NCI-H748 (cell line): ENCODE measurements around the gene BRMS1L.
"Not testable (repeated sequence)": the region's sequence is repeated elsewhere in the genome, so short reads cannot be mapped to it uniquely, and the experiment has no call there.

Experiments
- DNase-seq: peaks from one replicate; lab custom pipeline; 2025; ENCODE audit not compliant: unreplicated experiment; lab: John Stamatoyannopoulos, UW

The BRMS1L gene, protein sequence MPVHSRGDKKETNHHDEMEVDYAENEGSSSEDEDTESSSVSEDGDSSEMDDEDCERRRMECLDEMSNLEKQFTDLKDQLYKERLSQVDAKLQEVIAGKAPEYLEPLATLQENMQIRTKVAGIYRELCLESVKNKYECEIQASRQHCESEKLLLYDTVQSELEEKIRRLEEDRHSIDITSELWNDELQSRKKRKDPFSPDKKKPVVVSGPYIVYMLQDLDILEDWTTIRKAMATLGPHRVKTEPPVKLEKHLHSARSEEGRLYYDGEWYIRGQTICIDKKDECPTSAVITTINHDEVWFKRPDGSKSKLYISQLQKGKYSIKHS

DNA sequence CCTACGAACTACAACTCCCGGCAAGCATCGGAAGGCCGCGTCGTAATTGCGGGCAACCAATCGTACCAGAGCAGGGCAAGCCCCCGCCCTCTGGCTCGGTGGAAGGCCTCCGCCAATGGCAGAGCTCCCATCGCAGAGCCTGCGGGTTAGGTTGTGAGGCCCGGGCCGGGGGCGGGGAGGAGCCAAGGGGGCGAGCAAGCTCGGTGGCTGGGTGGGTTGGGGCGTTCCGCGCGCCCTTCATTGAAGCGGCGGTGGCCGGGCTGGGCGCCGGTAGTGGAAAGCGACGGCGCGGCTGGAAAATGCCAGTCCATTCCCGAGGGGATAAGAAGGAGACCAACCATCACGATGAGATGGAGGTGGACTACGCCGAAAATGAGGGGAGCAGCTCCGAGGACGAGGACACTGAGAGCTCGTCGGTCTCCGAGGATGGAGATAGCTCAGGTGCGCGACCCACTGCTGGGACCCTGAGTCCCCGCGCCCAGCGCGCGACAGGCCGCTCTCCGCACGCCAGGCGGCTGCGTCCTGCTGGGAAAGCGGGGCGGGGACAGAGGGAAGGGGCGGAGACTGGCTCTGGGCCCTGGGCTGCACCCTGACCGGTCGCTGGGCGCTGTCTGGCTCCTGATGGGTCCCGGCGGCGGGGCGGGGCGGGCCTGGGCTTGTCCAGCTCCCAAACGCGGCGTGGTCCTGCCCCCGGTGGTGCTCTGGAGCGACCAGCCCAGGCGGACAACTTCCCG lies at the start of gene BRMS1L:
Gene BRMS1L (plus strand): TSS at position 121 of the 734 bp plus-strand sequence. CDS start 179 bp downstream, at position 300.
- peak; percentile 100 for DNase-seq

DNA sequence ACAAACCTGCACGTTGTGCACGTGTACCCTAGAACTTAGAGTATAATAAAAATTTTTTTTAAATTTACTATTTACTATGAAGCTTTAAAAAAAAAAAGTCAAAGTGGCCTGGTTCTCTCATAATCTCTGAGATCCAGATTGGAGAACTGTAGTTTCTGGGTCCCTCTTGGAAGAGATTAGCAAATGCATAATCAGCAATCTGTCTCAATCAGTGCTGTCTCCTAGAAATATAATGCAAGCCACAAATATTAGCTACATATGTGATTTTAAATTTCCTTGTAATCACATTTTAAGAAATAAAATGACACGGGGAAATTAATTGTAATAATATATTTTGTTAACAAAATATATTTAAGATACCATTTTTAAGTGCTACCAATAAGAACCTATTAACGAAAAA lies 49.3 kb upstream of the BRMS1L start:
- DNase-seq = no peak

DNA sequence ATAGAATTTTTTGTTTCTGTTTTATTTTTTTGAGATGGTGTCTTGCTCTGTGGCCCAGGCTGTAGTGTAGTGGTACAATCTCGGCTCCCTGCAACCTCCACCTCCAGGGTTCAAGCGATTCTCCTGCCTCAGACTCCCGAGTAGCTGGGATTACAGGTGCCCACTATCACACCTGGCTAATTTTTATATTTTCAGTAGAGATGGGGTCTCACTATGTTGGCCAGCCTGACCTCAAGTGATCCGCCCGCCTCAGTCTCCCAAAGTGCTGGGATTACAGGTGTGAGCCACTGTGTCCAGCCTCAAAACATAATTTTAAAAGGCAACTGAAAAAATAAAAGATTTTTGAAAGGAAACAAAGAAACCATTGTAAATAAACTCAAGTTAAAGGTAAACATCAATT lies 48.6 kb upstream of the BRMS1L start:
- not testable (repeated sequence) for DNase-seq

DNA sequence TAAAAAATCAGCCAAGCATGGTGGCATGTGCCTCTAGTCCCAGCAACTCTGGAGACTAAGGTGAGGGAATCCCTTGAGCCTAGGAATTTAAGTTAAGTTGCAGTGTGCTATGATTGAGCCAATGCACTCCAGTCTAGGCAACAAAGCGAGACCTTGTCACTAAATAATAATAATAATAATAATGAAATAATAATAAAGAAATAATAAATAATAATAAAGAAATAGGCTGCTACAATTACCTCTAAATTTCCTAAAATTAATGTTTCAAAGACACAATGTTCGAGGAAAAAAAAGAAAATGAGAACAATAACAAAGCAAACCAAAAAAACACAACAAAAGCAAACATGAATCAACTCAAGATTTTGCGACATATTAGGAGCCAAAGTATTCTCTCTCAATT lies 46.8 kb upstream of the BRMS1L start:
- DNase-seq = no peak

DNA sequence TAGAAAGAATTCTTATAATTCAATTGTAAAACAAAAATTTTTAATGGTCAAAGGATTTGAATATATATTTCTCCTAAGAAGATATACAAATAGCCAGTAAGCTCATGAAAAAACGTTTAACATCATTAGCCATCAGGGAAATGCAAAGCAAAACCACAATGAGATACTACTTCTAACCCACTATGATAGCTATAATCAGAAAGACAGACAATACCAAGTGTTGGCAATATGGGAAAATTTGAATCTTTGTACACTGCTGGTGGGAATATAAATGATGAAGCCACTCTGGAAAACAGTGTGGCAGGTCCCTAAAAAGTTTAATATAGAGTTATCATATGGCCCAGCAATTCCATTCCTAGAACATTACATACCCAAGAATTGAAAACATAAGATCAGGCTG lies 42.4 kb upstream of the BRMS1L start:
- DNase-seq = no peak

DNA sequence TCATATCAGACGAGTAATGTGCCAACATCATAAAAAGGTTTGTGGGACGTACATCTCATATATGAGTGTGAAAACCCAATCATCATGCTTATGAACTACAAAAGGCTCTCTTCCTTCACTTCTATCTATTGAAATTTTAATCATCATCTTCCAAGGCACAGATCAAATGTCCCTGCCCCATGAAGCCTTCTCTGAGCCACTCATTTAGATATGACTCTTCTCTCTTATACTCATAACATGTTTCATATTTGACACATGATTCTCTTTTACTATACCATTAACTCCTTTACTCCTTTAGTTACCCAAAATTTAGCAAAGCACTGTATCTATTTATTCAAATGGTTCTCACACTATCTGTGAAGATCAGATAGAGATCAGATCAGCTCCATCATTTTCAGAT lies 39.3 kb upstream of the BRMS1L start:
- no peak for DNase-seq

DNA sequence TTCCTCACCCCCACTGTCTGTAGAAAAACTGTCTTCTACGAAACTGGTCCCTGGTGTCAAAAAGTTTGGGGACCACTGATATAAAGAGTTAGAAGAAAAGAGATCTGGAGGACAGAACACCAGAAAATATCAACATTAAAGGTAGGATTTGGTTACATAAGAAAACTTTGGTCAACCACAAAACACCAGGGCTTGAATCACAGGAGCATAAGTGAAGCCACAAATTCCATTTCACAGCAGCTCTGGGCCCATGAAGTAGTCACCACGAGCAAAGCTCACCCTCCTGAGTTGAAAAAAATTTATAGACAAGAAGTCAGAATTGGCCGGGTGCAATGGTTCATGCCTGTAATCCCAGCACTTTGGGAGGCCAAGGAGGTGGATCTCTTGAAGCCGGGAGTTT lies 36.5 kb upstream of the BRMS1L start:
- DNase-seq = no peak

DNA sequence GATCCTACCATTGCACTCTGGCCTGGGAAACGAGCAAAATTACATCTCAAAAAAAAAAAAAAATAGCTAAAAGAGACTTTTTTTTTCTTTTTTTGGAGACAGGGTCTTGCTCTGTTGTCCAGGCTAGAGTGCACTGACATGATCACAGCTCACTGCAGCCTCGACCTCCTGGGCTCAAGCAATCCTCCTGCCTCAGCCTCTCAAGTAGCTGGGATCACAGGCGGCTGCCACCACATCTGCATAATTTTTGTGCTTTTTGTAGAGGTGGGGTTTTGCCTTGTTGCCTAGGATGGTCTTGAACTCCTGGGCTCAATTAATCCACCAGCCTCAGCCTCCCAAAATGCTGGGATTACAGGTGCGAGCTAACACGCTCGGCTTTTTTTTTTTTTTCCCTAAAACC lies 28.3 kb upstream of the BRMS1L start:
- DNase-seq = no peak

DNA sequence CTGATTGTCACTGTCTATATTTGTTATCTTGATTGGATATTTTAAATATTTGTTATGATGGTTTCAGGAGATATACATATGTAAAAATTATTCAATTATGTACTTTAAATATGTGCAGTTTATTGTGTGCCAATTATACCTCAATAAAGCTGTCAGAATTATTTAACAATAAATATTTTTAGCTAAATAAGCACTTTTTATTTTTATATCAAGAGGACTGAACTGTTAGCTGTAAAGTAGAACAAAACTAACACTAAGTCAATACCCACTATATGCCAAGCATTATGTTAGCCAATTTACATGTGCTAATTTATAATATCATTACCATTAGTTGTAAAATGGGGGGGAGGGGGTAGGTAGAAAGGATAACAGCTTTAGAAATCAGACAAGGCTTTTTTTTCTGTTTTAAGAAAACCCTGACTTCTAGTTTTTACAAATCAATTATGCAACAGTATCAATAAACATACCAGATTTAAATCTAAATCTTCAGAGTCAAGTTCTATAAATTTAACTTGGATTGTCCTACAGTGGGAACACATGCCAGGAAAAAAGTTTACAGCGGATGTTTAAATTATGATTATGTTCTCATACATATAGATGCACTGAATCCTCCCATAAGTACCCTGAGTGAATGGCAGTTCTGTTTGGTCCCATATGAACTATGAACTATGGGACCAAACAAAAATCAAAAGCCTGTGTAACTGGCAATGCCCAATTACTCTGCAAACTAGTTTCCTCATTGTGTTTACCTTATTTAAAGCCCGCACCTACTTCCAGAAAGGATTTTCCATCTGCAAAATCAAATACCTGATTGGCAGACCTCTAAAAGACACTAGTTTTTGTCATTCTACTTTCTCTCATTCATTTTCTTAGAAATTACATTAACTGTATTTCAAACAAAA lies 19.9 kb upstream of the BRMS1L start:
- no peak for DNase-seq

DNA sequence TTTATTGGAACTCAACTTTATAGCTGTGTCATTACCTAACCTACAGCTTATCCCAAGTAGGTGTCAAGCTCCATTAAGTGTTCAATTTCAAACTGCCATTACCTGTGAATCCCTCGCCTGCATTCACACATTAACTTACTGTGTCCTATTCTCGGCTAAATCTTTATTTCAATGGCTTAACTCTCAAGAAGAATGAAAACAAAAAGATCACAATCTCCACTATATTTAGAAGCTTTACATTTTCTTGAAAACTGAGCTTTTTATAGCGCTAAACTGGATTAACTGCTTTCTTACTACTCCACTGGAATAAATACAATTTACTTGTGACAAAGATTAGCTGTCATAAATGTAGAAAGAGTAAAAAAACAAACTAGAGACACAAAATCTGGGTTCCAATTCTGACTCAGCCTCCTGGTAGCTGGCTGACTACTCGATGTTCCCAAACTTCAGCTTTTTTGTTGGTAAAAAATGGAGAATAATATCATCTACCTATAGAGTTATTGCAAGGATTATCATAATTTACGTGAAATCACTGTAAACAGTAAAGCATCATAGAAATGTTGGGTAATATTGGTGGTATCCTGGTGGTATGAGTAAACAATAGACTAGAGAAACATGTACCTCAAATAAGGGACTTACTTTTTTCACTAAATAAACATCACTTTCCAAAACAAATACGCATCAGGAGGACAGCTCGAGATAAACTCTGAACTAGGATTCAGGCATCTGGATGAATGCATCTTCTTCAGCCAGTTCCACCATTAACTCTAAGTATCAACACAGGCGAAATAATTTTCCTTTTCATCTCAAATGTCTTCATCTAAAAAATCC lies 18.8 kb upstream of the BRMS1L start:
- peak; percentile 7 for DNase-seq

DNA sequence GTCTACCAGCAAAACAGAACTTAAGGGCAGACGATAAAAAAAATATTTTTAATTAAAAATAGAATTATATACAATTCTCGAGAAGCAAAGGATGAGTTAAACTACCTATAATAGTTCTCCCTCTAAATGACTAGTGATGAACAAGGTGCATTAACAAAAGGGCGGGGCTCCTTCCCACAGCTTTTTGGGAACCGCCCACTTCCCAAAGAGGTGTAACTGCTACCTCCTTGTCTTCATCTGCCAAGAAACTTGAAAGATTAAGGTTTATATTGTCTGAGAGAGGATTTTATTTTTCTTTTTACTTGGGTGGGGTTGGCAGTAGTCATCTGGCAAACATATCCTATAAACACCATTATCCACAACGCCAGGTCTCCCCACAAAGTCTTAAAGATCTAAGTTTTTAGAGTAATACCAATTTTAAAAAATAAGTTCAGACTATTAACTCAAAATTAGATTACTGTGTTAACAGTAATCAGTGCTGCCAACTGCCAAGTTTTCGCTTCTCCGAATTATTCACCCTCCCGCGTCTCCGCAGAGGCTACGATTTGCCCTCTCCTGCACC lies 18.0 kb upstream of the BRMS1L start:
- peak; percentile 49 for DNase-seq

DNA sequence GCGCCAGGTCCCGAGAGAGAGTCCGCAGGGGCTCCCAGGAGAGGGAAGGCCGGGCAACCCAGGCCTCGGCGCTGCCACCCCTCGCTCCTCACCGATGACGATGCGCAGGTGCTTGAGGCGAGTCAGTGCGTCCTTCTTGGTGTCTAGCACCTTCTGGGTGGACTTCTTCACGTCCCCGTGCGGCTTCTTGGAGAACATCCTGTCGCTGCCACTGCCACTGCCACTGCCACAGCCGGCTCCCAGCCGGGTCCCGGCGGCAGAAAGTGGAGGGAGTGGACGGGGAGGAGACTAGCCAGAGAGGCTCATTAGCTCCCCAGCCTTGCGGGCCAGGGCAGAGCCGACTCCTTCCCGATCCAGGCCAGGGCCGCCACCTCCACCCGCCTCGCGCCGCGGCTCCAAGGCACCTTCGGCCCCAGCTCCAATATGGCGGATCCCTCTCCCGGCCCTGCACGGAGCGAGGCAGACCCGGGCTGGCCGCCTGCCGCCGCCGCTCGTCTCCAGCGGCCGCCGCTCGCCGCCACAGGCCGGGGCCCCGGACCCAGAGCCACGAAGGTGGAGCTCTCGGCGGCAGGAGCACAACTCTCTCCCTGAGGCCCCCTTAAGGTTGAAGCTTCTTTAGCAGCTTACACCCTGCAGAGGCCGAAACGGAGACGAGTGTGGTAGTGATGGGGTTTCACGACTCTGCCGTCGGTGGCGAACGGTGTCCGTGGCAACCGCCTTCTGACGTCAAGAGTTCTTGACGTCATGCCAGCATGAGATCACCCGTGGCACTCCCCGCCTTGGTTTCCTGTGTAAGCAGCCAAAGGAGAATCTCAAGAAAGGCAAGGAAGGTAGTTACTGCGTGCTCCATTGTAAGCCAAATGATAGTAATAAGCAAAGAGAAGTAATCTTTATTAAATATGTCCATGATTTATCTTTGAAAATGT lies 17.2 kb upstream of the BRMS1L start, which contains the start of gene RALGAPA1:
Gene RALGAPA1 (minus strand): TSS at position 658 of the 926 bp plus-strand sequence. CDS start 460 bp downstream, at position 198.
- peak; percentile 98 for DNase-seq

DNA sequence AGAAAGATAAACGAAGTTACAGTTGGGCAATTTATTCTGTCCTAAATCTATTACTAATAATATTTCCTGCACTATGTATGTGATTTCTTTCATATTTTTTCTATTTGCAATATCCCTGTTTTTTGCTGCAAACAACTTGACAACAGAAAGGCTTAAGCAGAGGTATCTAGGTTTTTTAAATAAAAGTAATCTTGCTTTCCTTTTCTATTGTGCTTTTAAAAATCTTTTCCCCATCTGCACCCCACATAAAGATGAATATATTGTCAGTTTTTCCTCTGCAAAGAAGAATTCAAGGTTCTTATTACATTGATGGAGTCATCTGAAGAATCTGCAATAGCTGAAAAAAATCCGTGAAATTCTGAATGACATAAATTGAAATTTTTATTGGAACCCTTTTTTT lies 16.5 kb upstream of the BRMS1L start:
- DNase-seq = no peak

DNA sequence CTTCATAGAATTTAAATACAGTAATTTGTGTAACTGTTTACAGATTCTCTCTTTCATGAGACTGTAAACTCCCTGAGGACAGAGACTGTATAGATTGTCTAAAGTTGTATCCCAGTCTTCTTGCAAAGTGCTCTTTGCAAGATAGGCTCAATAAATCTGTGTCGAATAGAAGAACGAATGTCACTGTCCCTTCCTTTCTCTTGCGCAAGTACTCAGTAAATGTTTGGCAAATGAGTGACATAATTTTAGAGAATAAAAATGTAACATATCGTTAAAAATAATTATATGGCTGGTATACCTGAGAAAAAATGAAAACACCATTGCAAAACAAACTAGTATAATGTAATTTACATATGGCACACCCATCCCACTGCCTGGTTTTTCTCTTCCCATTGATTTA lies 15.2 kb upstream of the BRMS1L start:
- DNase-seq = no peak

DNA sequence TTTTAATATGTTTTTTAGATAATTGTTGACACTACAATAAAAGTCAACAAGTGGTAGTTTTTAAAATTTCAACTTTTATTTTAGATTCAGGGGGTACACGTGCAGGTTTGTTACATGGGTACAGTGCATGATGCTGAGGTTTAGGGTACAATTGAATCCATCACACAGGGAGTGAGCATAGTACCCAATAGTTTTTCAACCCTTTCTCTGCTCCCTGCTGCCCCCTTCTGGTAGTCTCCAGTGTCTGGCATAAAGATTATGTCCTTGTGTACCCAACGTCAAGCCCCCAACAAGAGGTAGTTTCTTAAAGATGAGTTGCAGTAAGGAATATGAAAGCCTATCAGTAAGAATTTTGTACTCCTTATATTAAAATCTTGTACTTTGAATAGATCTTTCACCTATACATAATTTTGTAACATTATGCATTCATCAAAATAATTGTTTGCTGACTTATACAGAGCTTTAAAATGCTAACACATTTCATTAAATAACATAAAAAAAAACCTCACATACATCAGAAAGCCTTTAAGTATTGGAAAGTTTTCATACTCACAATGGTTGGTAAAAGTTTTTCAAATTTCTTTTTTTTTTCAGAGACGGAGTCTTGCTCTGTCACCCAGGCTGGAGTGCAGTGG lies 11.7 kb upstream of the BRMS1L start:
- DNase-seq = peak; percentile 74

DNA sequence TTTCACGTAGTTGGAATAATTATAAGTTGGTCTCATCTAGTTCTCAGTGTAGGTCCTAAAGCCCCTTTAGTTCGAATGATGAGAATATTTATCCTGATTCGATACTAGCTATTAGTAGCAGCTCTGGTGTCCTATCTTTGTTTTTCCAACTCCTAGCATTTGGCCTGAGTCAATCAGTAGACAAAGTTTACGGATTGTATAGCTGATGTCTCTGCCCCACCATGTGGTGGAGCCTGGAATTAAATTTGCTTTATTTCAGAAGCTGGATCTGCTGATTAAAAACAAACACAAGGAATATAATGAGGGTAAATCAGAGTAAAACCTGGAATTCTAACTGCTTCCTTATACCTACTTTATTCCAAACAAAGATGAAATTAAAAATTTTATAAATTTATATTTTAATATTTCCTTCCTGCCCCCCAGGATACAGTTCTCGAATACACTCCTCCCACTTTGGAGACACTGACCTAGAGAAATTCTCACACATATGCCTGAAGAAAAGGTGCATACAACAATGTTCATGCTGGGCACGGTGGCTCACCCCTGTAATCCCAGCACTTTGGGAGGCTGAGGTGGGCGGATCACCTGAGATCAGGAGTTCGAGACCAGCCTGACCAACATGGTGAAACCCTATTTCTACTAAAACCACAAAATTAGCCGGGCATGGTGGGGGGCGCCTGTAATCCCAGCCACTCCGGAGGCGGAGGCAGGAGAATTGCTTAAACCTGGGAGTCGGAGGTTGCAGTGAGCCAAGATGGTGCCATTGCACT lies 7.6 kb upstream of the BRMS1L start:
- peak; percentile 51 for DNase-seq

DNA sequence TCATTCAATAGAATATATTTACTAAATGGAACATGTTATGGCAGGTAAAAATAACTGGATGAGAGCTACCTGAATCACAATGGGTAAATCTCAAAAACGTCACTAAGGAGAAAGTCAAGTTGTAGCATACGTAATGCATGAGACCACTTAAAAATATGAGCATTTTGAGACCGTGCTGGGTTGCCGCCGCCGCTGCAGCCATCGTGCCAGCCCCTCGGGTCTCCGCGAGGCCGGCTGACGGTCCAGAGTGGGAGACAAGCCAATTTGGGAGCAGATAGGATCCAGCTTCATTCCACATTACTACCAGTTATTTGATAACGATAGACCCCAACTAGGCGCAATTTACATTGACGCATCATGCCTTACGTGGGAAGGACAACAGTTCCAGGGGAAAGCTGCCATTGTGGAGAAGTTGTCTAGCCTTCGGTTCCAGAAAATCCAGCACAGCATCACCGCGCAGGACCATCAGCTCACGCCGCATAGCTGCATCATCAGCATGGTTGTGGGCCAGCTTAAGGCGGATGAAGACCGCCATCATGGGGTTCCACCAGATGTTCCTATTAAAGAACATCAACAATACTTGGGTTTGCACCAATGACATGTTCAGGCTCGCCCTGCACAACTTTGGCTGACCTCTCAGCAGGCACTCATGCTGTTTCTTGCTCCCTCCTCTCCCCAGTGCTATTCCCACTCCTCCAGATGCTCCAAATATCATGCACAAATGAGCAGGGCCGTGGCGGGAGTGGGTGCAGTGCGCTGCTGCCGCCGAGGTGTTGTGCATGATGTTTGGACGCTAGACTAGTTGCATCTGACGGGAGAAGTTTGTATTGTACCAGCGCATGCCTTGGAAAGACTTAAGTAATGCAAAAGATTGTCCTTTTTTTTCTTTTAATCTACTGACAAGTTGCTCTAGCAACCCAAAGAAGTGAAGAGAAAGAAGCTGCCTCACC lies 6.3 kb upstream of the BRMS1L start:
- no peak for DNase-seq
